ENCODE results near the gene TBX21.
"Not testable (repeated sequence)": the region's sequence is repeated elsewhere in the genome, so short reads cannot be mapped to it uniquely, and the experiment has no call there.

The TBX21 gene

DNA sequence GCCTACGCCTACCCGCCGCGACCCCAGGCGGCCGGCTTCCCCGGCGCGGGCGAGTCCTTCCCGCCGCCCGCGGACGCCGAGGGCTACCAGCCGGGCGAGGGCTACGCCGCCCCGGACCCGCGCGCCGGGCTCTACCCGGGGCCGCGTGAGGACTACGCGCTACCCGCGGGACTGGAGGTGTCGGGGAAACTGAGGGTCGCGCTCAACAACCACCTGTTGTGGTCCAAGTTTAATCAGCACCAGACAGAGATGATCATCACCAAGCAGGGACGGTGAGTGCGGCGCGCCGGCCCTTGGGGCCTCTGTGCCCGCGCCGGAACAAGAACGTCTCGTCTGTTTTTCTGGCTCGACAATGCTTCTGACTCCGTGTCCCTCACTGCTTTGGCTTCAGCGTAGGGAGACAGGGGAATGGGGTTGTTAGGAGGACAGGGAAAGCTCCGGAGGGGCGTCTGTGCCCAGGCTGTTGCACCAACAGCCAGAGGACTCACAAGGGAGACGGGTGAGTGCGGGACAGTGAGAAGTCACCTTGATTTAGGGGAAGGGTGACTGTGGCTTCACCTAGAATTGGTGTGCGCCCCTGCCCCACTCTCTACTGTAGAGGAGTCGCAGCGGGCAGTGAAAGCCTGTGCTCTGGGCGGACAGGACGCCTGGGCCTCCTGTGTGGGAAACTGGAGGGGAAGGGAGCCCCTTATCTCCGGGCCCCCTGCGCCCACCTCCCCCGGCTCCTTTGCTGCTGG is 806 bp downstream of the TBX21 start:
- DNase-seq: no peak

DNA sequence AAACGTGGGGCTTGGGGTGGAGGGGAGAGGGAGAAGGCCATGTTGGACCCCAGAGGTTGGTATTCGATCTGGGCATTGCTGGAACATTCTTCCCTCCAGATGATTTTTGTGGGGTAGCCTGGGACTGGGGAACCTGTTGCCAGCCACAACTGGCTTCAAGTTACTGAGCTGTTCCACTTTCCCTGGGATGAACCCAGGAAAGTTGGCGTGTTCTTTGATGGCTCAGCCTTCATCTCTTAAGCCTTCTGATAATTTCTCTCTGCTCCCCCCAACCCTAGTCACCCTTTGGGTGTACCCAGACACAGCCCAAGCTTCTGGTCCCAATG is 2.1 kb downstream of the TBX21 start:
- no peak for DNase-seq

GRCh38 chr17:47735536-47736011 is 2.5 kb downstream of the TBX21 start:
- no peak for DNase-seq

GRCh38 chr17:47736501-47737495 is 3.8 kb downstream of the TBX21 start:
- no peak for DNase-seq

DNA sequence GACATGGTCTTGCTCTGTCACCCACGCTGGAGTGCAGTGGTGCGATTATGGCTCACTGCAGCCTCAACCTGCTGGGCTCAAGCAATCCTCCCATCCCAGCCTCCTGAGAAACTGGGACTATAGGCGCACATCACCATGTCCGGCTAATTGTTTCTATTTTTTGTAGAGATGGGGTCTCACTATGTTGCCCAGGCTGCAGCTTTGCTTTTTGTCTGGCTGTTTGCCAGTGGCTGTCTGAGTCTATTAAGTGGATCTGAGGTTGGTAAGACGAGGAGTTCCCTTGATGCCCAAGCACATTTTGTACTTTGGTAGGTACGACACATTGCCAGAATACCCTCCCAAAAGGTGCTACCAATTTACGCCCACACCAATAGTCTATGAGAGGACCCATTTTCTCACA is 5.1 kb downstream of the TBX21 start:
- no peak for DNase-seq

DNA sequence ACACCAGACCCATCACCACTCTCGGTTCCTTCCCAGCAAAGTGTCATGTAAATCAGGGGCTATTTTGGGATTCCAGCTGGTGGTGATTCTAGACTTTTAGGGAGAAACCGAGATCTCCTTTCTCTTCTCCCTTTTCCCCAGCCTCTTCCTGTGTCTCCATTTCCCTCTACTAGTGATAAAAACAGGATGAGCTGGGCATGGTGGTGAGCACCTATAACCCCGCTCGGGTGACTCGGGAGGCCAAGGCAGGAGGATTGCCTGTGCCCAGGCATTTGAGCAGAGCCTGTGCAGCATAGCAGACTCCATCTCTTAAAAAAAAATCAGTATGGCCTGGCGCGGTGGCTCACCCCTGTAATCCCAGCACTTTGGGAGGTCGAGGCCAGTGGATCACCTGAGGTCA is 6.1 kb downstream of the TBX21 start:
- DNase-seq: no peak

DNA sequence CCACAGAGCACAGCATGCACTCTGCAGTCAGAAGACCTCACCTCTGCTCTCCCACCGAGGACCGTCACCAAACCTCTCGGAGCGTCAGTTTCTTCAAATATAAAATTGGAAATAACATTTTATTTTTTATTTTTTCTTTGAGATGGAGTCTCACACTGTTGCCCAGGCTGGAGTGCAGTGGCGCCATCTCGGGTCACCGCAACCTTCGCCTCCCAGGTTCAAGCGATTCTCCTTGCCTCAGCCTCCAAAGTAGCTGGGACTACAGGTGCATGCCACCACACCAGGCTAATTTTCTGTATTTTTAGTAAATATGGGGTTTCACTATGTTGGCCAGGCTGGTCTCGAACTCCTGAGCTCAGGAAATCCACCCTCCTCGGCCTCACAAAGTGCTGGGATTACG is 6.9 kb downstream of the TBX21 start:
- not testable (repeated sequence) for DNase-seq

DNA sequence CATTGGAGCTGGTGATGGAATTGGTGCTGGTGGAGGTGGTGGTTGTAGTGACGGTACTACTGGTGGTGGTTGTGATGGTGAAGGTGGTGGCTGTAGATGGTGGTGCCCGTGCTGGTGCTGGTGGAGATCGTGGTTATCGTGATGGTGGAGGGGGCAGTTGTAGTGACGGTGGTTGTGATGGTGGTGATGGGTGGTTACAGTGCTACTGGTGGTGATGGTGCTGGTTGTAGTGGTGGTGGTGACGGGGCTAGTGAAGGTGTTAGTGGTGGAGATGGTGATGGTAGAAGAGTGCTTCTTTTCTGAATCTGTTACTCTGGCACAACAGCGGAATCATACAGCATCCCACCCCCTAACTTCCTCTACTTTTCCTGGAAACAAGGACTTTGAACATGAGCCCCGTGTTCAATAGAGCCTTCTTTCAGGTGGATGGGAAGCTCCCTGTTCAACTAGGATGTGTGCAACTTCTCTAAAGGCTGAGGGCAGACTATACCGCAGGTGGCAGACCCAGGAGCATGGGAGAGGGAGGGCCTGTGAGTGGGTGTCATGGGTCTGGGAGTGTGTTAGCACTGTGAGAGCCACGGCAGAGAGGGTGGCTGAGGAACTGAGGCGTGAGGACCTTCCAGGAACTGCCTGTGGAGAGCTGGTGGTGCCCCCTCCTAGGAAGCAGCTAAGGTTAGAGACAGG is 8.2 kb downstream of the TBX21 start:
- DNase-seq: no peak

- no peak for DNase-seq
Observed at GRCh38 chr17:47741793-47742145, 8.7 kb downstream of the TBX21 start.

DNA sequence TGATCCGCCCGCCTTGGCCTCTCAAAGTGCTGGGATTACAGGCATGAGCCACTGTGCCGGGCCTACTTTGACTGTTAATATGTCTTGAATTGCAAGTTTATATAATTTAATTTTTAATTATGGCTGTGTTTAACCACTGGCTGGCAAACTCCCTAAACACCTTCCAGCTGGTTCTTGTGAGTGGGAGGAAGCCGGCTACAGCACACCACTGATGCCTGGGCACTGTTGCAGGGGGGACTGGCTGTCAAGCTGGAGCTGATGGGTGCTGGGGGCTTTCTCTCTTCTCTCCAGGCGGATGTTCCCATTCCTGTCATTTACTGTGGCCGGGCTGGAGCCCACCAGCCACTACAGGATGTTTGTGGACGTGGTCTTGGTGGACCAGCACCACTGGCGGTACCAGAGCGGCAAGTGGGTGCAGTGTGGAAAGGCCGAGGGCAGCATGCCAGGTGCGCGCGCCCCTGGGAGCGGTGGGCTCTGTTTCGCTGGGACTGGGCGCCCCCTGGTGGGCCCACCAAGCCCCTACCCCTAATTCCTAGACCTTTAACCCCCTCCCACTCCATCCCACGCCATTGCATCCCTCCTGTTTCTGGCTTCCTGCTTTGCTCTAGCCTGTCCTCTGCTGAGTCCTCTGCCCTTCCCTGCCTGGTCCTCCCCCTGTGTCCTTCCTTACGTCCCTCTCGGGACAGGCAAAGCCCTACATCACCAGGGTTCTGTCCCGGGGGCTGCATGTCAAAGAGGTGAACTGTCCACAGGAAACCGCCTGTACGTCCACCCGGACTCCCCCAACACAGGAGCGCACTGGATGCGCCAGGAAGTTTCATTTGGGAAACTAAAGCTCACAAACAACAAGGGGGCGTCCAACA is 9.5 kb downstream of the TBX21 start:
- DNase-seq: no peak

DNA sequence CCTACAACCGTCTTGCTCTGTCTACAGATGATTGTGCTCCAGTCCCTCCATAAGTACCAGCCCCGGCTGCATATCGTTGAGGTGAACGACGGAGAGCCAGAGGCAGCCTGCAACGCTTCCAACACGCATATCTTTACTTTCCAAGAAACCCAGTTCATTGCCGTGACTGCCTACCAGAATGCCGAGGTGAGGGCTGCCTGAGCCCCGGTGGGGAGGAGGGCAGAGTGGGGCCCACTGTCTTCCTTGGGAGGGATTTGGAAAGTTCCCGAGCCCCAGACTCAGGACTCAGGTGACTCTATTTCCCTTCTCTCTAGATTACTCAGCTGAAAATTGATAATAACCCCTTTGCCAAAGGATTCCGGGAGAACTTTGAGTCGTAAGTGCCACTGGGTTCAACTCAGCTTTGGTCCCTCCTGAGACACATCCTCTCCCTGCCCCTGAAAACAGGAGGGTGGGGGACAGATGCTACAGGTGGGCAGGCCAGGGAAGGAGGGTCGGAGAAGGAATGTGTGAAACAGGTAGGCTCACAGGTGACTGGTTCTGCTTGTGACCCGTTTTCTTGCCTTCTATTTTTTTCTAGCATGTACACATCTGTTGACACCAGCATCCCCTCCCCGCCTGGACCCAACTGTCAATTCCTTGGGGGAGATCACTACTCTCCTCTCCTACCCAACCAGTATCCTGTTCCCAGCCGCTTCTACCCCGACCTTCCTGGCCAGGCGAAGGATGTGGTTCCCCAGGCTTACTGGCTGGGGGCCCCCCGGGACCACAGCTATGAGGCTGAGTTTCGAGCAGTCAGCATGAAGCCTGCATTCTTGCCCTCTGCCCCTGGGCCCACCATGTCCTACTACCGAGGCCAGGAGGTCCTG is 11.4 kb downstream of the TBX21 start:
- no peak for DNase-seq

GRCh38 chr17:47745037-47745380 is 12.0 kb downstream of the TBX21 start:
- DNase-seq: no peak

GRCh38 chr17:47751471-47751870 is 18.4 kb downstream of the TBX21 start:
- no peak for DNase-seq

GRCh38 chr17:47757386-47757785 is 24.4 kb downstream of the TBX21 start:
- no peak for DNase-seq

DNA sequence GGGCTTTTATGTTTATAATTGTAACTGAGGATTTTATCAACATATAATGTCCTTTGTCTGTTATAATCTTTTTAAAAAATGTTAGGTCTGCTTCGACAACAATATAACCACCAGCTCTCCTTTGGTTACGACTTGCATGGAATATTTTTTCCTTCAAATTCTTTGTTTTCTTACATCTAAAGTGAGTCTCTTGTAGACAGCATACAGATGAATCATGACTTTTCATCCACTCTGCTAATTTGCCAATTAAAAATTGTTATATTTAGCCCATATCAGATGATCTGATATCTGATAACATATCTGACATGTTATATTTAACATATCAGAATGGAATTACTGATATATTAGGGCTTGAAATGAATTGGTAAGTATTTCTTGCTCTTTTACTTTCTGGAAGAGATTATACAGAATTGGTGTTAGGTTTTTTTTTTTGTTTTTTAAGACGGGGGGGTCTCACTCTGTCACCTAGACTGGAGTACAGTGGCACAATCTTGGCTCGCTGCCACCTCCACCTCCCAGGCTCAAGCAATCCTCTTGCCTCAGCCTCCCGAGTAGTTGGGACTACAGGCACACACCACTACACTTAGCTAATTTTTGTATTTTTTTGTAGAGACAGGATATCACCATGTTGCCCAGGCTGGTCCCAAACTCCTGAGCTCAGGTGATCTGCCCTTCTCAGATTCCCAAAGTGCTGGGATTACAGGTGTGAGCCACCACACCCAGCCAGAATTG is 27.5 kb downstream of the TBX21 start:
- DNase-seq: no peak

DNA sequence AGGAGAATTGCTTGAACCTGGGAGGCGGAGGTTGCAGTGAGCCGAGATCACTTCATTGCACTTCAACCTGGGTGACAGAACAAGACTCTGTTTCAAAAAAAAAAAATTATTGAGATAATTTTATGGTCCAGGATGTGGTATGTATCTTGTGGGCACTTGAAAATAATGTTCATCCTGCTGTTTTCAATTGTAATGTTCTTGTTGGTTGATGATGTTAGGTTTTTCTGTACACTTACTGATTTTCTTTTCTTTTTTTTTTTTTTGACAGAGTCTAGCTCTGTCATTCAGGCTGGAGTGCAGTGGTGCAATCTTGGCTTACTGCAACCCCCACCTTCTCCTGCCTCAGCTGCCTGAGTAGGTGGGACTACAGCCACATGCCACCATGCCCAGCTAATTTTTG is 29.7 kb downstream of the TBX21 start:
- DNase-seq: no peak

DNA sequence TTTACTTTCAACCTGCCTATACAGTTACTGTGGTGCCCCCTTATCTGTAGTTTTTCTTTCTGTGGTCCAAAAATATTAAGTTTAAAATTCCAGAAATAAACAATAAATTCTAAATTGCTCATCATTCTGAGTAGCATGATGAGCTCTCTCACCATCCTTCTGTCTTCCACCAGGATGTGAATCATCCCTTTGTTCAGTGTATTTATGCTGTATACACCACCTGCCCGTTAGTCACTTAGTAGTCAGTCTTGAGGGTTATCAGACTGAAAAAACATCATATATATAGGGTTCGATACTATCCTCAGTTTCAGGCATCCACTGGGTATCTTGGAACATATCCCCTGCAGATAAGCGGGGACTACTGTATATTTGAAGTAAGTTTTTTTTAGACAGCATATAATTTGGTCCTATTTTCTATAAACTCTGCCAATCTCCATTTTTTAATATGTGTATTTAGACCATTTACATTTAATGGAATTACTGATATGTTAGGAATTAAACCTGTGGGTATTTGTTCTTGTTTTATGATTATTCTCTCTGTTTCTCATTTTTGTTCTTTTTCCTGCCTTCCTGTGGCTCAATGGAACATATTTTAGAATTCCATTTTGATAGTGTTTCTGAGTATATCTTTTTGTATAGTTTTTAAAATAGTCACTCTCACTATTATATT is 31.0 kb downstream of the TBX21 start:
- no peak for DNase-seq

GRCh38 chr17:47773649-47774048 is 40.6 kb downstream of the TBX21 start:
- DNase-seq: not testable (repeated sequence)

GRCh38 chr17:47774331-47774730 is 41.3 kb downstream of the TBX21 start:
- no peak for DNase-seq

GRCh38 chr17:47774987-47775580 is 42.0 kb downstream of the TBX21 start:
- DNase-seq: no peak
